KBM-7 (cell line): ENCODE results near the gene ATP2C2.
"Not testable (repeated sequence)": the region's sequence is repeated elsewhere in the genome, so short reads cannot be mapped to it uniquely, and the experiment has no call there.

ENCODE experiments used
- DNase-seq: peaks from one replicate; pipeline ENCODE4 v3.0.0-alpha.2; 2015
- in situ Hi-C: fragments of 300-500 bp; cut with MboI; formaldehyde crosslinking; loops from 2 replicates; pipeline ENCODE4 v1.14.3; 2020; ENCODE audit warnings: low sequenced_read_pairs, low pct_unique_long_range_greater_than_20kb, mixed read lengths

Gene ATP2C2

GRCh38 chr16:84387021-84387420 lies 18.7 kb downstream of the ATP2C2 start:
- no peak for DNase-seq
- in situ Hi-C loops: no loop called here

- in situ Hi-C loops: no loop called here
- no peak for DNase-seq
Observed at GRCh38 chr16:84390131-84390785, 21.9 kb downstream of the ATP2C2 start.

- in situ Hi-C loops: no loop called here
- peak; percentile 47 for DNase-seq
Observed at GRCh38 chr16:84391151-84392030, 23.1 kb downstream of the ATP2C2 start.

GRCh38 chr16:84392031-84392360 lies 23.7 kb downstream of the ATP2C2 start:
- in situ Hi-C loops: no loop called here
- no peak for DNase-seq

GRCh38 chr16:84396082-84396481 lies 27.7 kb downstream of the ATP2C2 start:
- DNase-seq, in situ Hi-C loops: not testable (repeated sequence)

GRCh38 chr16:84396537-84397008 lies 28.2 kb downstream of the ATP2C2 start:
- no peak for DNase-seq
- in situ Hi-C loops: no loop called here

- in situ Hi-C loops: no loop called here
- DNase-seq: peak; percentile 13
Observed at GRCh38 chr16:84397090-84397489, 28.8 kb downstream of the ATP2C2 start.

- in situ Hi-C loops: no loop called here
- DNase-seq: no peak
Observed at GRCh38 chr16:84398701-84399100, 30.4 kb downstream of the ATP2C2 start.

GRCh38 chr16:84399912-84400311 lies 31.6 kb downstream of the ATP2C2 start:
- DNase-seq, in situ Hi-C loops: not testable (repeated sequence)

GRCh38 chr16:84403435-84403834 lies 35.1 kb downstream of the ATP2C2 start:
- in situ Hi-C loops, DNase-seq: not testable (repeated sequence)

- in situ Hi-C loops: no loop called here
- DNase-seq: no peak
Observed at GRCh38 chr16:84404324-84404723, 36.0 kb downstream of the ATP2C2 start.

GRCh38 chr16:84404936-84405639 lies 36.8 kb downstream of the ATP2C2 start:
- in situ Hi-C loops: no loop called here
- DNase-seq: no peak

- DNase-seq: no peak
Observed at GRCh38 chr16:84406006-84406963, 37.9 kb downstream of the ATP2C2 start.

GRCh38 chr16:84407588-84408313 lies 39.4 kb downstream of the ATP2C2 start:
- no peak for DNase-seq
- in situ Hi-C loops: no loop called here

More at GRCh38 chr16:84406006-84406963, 37.9 kb downstream of the ATP2C2 start:
- in situ Hi-C loops: no loop called here

- DNase-seq: no peak
- in situ Hi-C loops: no loop called here
Observed at GRCh38 chr16:84408314-84408690, 40.0 kb downstream of the ATP2C2 start.

- no peak for DNase-seq
- in situ Hi-C loops: no loop called here
Observed at GRCh38 chr16:84408856-84409255, 40.5 kb downstream of the ATP2C2 start.

GRCh38 chr16:84410361-84411138 lies 42.2 kb downstream of the ATP2C2 start:
- in situ Hi-C loops: no loop called here
- no peak for DNase-seq
